ENCODE results near the gene CYP11A1.

Gene CYP11A1

GRCh38 chr15:74413350-74414080 lies 46.1 kb upstream of the CYP11A1 start:
- no peak for DNase-seq
- peaks cover 12% of the 10 kb centered on the region for H3K4me1 ChIP-seq
- H3K27me3 ChIP-seq: no peaks in the 10 kb centered on the region
- no peak overlapping the region for H3K4me3 ChIP-seq (ENCODE audit: low read depth, low read length)
- no peaks in the 10 kb centered on the region for H3K36me3 ChIP-seq
- H3K9me3 ChIP-seq: no peaks in the 10 kb centered on the region
- no peak for TF ChIP-seq CTCF (IDR thresholded peaks at IDR 0.05; ENCODE audit: low read depth, low read length)

DNA sequence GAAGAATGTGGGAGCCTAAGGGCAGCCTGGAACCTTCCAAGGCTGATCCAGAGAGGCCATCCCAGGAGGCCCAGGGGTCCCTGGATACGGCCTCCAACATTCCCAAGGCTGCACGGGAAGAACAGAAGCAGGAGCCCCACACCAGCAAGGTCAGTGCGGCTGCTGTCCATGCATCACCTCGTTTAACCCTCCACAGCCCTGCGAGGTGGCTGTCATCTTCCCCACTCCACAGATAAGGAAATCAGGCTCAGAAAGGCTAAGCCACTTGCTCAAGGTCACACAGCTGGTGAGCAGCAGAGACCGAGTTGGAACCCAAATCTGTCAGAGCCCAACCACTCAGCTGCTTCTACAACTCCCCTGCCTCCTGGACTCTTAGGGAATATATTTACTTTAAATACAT lies 44.7 kb upstream of the CYP11A1 start:
- H3K4me3 ChIP-seq (ENCODE audit: low read depth, low read length): no peak overlapping the region
- TF ChIP-seq CTCF (IDR thresholded peaks at IDR 0.05; ENCODE audit: low read depth, low read length): no peak
- H3K27me3 ChIP-seq: no peaks in the 10 kb centered on the region
- H3K36me3 ChIP-seq: no peaks in the 10 kb centered on the region
- peaks cover 7% of the 10 kb centered on the region for H3K4me1 ChIP-seq
- no peak for DNase-seq
- no peaks in the 10 kb centered on the region for H3K9me3 ChIP-seq

DNA sequence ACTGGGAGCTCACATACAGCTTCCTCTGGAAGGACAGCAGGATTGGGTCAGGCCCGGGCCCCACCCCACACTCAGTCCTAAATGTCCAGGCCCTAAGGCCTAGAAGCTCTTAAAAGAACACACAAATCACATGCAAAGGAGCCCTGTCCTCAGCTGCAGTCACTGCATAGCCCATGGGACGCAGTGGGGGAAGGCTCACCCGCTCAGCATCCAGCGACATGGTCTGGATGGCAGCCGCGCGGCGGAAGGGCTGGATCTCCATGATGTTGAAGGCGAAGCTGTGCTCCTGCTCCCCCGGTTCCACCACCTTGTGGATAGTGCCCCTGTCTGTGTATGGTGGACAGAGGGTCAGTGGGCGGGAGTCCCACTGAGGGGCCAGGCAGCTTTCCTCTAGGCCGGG lies 44.2 kb upstream of the CYP11A1 start:
- TF ChIP-seq CTCF (IDR thresholded peaks at IDR 0.05; ENCODE audit: low read depth, low read length): no peak
- H3K4me3 ChIP-seq (ENCODE audit: low read depth, low read length): no peak overlapping the region
- H3K4me1 ChIP-seq: peaks cover 5% of the 10 kb centered on the region
- DNase-seq: no peak
- no peaks in the 10 kb centered on the region for H3K27me3 ChIP-seq
- H3K9me3 ChIP-seq: no peaks in the 10 kb centered on the region
- H3K36me3 ChIP-seq: no peaks in the 10 kb centered on the region

- DNase-seq: no peak
- no peaks in the 10 kb centered on the region for H3K9me3 ChIP-seq
- no peaks in the 10 kb centered on the region for H3K27me3 ChIP-seq
- H3K36me3 ChIP-seq: no peaks in the 10 kb centered on the region
- no peak overlapping the region for H3K4me3 ChIP-seq (ENCODE audit: low read depth, low read length)
- no peak for TF ChIP-seq CTCF (IDR thresholded peaks at IDR 0.05; ENCODE audit: low read depth, low read length)
- H3K4me1 ChIP-seq: no peaks in the 10 kb centered on the region
Measured at GRCh38 chr15:74410502-74410901, 43.1 kb upstream of the CYP11A1 start.

DNA sequence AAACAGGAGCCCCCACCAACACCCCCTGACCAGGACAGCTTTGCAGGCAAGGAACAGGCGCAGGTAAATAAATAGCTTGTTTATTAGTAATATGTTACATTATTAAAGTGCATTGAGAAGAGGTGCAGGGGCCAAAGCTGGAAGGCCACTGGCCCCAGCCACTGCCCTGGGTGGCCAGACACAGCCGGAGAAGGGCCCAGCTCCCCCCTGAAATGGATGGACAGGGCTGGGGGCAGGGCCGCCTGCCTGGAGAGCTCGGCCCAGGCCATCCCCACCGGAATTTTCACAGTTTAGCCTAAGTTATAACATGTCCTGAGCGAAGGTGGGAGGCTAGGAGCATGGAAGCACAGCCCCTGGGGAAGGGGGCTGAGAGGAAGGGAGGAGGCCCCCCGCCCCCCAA lies 41.8 kb upstream of the CYP11A1 start:
- Histone ChIP-seq H3K4me1 (no peaks in the 10 kb centered on the region), H3K4me3 (ENCODE audit: low read depth, low read length) (no peak overlapping the region), H3K36me3 (no peaks in the 10 kb centered on the region), H3K27me3 (no peaks in the 10 kb centered on the region), H3K9me3 (no peaks in the 10 kb centered on the region)
- no peak for DNase-seq
- TF ChIP-seq CTCF (IDR thresholded peaks at IDR 0.05; ENCODE audit: low read depth, low read length): no peak

- no peak overlapping the region for H3K4me3 ChIP-seq (ENCODE audit: low read depth, low read length)
- H3K36me3 ChIP-seq: no peaks in the 10 kb centered on the region
- TF ChIP-seq CTCF (IDR thresholded peaks at IDR 0.05; ENCODE audit: low read depth, low read length): no peak
- no peak for DNase-seq
- no peaks in the 10 kb centered on the region for H3K27me3 ChIP-seq
- H3K4me1 ChIP-seq: no peaks in the 10 kb centered on the region
- no peaks in the 10 kb centered on the region for H3K9me3 ChIP-seq
Measured at GRCh38 chr15:74408815-74409214, 41.4 kb upstream of the CYP11A1 start.

All from BE2C (cell line).